Stimulated activated CD4-positive, alpha-beta T cell treated with anti-CD3 and anti-CD28 coated beads, Interleukin-4, amount 100 ng/mL, for 24 hours (primary cell): ENCODE data around the gene MCC.

Source experiments
- DNase-seq: peaks from one replicate; pipeline ENCODE4 v3.0.0-alpha.2; 2020

The MCC gene

DNA sequence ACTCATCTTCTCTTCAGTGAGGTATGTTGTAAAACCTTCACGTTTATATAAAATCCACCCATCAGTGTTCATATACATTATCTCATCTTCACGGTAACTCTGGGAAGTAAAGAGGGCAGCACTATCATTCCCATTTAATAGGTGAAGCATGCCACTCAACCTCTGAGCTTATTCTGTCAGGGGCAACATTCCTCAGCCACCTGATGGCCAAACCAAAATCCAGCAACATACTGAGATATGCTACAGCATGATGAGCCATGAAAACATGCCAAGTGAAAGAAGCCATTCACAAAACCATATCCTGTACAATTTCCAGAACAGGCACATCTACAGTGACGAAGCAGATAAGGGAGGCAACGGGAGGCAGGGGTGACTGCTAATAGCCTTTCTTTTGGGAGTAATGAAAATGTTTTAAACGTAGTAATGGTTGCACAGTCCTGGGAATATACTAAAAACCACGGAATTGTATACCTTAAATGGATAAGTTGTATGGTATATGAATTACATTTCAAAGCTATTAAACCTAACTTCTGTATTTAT lies 220.8 kb downstream of the MCC start:
- no peak for DNase-seq

DNA sequence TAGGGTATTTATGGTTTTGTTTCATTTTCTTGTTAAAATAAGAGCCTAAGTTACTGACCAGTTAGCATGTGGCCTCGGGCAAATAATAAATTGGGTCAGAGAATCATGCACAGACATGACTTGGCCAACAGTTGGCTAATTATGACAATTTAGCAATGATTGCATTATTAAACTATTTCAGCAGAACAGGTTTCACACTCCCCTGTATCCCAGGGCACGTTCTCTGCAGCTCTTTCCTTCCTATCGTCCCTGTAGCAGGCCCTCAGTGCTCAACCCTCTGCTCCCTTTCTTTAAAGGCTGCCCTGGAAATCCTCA lies 221.4 kb downstream of the MCC start:
- DNase-seq = no peak

DNA sequence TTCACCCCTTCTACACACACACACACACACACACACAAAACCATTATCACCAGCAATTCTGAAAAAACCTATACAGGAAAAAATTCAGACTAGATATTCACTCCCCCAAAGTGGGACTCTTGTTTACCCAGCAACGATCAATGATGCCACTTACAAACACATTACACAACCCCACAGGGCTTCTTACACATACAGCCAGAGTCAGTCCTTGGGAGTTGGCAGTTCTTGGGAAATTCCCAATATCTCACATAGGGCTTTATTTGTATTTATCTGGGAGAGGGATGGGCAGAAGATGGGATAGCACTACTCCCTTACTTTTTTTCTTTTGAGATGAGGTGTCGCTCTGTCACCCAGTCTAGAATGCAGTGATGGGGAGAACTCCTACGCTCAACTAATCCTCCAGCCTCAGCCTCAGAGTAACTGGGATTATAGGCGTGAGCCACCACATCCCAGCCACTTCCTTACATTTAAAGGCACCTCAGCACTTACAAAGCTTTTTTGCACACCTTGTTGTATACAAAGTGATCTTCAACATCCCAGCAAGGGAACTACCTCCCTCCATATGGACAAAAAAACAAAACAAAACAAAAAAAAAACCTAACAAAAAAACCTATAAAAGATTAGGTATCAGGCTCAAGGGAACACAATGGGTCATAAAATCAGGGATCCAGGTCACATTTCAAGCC lies 221.9 kb downstream of the MCC start:
- no peak for DNase-seq

DNA sequence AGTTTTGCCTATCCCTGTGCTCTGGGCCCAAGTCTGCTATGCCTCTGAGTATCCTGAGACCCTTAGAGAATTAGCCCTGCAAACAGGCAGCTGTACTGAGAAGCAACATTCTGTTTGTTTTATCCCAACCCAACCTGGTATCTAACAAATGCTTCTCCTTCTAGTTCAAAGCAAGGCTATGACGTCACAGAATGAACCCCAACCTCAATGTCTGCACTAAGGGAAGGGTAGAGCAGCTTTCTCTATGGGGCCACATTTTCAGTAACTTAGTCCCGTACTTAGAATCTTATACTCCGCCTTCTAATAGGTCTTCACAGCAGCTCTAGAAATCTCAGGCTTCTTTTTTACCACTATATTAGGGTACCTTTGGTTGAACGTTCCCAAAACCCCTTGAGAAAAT lies 223.1 kb downstream of the MCC start:
- no peak for DNase-seq

DNA sequence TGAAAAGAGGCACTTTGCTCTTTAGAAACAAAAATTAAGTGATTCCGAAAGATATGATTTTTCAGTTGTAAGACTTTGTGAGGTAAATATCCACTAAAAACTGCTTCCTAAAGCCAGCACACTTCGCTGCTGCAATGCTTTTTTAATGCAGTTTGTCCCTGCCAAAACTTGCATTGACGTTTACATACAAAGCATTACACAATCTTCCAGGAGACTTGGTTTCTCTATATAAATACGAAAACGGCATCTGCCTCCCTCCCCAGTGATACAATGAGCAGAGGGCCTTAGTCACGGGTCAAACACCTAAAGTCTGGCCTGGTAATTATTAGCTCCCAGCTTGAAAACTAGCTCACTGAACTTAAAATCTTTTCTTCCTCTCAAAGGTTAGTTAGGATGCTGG lies 224.2 kb downstream of the MCC start:
- no peak for DNase-seq

DNA sequence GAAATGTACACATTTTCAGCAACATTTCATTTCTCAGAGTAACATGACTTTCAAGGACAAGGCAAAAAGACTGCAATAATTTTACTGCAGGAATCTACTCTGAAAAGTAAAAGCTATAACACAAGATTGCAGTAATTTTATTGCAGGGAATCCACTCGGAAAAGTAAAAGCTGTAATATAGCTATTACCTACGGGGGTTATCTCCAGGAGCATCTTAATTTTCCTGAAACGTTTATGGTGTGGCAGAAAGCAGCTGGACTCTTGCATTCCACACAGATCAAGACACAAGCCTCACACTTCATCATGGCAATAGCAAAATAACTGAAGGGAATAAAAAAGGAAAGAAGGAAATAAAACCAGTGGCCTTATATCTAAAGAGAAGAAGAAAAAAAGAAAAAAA lies 224.7 kb downstream of the MCC start:
- DNase-seq = no peak

DNA sequence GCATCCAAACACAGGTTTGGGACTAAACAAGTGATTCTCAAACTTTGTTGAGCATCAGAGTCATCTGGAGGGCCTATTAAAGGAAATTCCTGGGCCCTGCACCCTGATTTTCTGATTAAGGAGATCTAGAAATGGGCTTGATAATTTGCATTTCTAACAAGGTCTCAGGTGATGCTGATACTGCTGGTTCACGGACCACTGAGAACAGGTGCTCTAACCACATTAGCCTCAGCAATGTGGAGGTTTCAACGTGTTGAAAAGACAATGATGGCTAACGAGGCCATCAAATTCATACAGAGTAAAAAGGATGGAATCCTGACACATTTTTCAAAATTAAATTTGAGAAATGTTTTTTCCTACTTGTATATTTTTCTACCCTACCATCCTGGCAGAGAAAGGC lies 225.6 kb downstream of the MCC start:
- no peak for DNase-seq

DNA sequence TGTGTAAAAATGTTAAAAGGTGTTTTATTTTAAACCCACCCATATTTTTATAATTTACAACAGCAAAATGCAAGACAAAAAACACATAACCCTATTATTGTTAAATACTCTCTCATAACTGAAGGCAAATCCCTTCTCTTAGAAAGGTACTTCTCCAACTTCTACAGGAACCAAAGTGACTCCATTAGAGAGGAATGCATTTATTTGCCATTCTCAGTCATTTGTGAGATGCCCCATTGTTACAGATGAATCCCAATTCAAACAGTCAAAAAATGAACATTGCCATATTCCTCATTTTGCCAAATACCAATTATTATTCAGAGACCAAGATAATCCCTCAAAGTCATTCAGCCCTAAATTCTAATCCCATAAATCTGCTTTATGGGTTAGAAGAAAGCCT lies 229.2 kb downstream of the MCC start:
- DNase-seq = no peak

DNA sequence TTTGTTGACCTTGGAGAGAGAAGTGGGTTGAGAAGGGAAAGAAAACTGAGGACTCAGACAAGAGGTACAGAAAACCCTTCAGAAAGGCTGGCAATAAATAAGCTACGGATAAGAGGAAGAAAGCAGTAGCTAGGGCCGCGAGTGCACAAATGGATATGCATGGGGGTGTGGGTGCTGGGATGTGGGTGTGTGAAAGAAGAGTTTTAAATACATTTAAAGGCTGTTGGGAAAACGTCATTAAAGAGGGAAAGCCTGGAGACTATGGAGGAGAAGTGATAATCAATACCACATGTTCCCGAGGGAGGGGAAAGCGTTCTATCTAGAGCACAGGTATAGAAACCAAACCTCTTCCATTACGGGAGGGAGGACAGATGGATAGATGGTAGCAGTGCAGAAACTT lies 230.7 kb downstream of the MCC start:
- DNase-seq = no peak

DNA sequence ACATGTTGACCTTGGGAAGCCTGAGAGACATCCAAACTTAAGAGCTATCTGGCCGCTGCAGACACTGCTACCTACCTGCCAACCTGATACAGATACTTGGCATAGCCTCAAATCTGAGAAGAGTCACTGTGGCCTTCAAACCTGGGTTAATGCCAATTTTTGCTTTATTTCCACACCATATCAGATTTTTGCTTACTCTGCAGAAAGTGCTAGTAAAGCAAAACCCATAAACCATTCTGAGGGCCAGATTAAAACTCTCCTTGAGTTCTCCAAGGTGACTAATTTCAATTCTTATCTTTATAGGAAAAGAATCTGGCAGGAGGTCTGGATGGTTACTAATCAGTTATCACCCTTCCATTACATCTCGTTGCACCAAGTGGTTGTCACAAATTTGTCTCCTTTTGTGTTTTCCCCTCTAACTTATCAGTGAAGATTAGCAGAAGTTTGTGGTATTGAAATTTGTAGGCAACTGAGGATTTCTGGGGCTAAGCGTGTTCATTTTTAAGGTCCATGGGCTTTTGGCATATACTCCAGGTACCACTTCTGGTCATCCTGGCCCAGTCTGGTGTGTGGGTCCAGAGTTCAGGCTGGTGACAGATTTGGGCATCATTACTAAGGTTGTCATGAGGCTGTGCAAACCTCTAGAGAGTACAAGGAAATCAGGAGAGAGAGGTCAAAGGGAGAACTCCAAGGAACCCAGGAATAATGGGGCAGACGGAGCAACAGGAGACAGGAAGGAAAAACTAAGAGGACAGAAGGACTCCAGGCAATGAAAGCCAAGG lies 231.4 kb downstream of the MCC start:
- no peak for DNase-seq

DNA sequence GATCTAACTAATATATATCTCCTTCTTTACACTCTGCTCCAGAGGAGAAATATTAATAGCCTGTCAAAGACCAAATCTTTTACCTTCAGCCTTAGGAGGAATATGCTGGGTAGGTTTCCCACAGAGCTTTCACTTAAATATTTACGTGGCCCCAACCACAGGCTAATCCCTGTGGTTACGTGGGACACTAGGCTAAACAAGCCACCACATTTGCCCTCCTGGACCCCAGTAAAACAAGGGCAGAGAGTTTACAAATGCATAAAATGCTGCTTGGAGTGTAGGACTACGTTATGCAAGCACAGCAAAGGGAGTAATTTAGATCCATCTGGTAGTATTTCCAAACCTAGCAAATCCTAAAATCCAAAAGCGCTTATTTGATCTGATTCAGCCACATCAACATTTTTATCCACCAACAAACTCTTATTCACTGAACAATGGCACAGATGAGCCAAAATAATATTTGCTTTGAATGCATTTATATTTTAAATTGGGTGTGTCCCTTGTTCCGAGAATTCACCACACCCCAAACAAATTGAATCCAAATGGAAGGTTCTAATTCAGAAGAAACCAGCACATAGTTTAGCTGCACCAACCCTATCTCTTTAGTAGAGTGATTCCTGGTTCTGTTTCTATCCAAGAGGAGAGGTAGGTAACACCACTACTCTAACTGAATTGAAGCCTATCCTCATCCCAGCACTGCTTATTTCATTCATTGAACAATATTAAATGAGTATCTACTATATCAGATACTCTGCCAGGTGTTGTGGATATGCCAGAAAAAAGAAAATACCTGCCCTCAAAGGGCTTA lies 232.5 kb downstream of the MCC start:
- no peak for DNase-seq

DNA sequence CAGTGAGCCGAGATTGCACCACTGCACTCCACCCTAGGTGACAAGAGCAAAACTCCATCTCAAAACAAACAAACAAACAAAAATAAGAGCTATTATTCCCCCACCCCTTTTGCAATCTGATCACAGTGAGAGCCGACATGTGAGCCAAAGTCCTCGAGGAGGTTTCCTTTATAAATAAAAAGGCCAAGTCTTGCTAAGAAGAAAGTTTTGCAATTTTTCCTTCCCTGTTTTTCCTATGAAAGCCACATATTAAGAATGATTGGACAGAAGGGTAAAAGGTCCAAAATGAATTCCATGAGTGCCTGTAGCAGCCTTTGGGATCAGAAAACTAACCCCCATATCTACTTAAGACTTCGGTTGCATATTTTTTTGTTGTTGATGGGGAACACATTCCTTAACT lies 233.1 kb downstream of the MCC start:
- DNase-seq = no peak

DNA sequence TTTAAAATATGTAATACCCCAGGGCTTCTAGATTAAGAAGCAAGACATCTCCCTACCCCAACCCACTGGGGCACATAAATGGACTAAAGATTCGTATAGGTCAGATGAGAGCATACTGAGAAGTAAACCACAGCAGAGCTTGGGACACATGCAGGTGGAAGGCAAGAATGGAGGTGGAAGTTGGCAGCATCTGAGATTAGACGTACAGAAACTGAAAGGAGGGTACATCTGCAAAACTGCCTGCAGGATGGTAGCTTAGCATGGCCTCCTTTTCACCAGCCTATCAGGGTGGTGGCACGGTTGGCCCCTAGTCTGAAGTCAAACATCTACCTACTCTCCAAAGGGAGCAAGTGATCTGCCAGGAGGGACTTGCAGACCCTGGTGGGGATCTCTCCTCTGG lies 235.2 kb downstream of the MCC start:
- DNase-seq = no peak

DNA sequence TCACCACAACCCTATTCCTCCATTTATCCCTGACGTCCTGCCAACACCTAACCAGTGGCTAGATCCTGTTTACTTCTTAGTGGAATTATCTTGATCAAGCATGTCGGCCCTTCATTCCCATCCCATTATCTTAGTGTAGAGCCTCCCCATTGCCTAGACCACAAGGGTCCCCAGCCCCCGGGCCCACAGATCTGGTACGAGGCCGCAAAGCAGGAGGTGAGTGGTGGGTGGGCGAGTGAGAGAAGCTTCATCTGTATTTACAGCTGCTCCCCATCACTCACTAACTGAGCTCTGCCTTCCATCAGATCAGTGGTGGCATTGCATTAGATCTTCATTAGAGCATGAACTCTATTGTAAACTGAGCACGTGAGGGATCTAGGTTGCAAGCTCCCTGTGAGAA lies 236.2 kb downstream of the MCC start:
- DNase-seq = no peak

DNA sequence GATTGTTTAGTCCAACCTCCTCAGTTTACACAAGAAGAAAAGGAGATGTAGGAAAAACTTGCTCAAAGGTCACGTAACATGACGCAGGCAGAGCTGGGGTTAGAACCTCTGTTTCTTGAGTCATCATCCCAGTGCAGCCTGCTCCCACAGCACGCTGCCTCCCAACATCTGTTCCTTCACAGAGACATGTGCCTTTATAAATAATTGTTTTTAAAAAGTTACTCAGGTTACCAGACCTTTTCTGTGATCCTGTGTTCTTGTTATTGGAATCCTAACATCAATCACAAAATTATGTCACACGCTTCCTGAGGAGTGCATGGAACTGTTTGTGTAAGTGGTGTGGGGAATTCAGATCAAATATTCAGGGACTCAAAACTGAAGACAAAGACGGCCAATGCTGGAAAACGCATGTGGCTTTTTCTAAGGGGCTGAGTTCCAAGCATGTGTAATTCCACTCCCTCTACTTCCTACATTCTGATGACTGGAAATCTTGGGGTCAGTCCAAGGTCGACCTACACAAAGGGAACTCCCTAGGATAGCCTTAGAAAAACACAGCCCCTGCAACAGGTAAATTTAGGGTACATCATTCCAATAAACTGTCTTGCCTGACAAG lies 237.8 kb downstream of the MCC start:
- no peak for DNase-seq

DNA sequence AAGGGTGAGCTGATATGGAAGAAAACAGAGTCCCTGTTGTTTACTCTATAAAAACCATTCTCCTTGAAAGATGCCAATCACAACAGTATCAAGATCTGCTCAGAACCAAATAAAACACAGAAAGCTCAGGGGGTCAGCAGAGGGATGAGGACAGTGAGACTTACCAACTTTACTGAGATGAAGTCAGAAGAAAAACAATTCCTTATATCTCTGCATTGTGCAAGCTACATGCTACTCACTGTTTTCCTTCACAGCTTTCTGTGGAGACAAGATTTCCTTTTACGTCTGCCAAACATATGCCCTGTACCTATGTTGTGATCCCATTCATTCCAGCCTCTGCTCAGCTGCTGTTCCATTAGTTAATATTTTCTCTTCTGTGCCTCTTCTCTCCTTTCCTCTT lies 239.0 kb downstream of the MCC start:
- no peak for DNase-seq

DNA sequence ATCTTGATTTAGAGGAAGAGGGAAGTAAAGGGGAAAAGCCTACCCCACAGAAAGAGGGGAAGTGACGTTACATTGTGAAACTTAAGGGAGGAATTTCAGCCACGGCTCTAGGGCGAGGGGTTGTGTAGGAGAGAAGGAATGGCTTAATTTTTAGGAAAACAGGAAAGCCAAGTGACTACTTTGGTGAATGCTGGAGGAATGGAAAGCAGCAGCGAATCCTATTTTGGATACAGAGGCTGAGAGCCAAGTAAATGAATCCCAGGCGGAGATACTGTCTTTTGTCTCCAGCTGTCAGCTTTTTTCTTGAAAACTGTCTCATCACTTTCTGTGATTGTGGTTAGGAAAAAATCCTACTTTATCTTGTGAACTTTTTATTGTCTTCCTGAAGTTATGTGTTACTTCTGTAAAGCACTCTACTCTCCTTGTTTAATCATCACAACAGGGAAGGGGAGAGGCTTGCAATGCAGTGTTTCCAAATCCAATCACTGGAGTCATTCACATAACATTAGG lies 241.8 kb downstream of the MCC start:
- no peak for DNase-seq

DNA sequence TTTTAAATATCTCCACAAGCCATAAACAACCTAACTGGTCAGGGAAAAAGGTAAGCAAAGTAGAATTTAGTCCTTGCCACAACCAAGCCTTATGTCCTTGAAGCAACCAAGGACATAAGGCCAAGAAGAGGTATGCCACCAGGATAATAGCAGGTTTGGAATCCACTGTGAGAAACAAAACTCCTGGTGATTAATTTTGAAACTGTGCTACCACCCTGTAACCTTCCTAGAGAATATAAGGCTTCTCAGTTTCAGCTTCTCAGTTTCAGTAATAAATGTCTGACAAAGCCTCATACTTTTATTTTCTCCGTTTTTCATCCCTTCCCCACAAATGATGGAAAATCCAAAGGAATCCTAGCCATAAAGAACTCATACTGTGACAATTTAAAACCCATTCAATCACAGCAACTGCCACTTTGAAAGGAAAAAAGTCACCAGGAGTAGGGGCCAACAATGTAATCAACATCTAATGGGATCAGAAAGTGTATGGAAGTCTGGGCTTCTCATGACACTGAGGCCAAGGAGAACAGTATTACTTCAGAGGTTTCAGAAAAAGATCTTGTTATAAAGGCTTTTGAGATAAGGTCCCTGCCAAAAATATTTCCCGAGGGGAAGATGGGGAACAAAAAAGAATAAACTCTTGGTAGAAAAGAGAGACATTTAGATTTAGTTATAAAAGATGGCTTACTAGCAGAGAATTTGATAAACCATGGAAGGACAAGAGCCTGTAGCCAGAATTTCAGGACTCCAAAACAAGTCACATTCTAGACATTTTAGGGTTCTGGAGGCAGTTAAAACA lies 242.6 kb downstream of the MCC start:
- DNase-seq = no peak

DNA sequence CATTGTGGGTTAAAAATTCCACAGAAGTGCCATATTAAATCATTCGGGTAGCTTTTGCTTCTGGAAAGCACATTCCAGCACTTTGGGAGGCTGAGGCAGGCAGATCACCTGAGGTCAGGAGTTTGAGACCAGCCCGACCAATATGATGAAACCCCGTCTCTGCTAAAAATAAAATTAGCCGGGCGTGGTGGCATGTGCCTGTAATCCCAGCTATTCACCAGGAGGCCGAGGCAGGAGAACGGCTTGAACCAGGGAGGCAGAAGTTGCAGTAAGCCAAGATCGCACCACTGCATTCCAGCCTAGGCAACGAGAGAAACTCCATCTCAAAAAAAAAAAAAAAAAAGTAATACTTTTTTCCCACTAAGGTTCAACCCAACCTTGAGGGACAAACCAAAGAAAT lies 243.3 kb downstream of the MCC start:
- DNase-seq = no peak

DNA sequence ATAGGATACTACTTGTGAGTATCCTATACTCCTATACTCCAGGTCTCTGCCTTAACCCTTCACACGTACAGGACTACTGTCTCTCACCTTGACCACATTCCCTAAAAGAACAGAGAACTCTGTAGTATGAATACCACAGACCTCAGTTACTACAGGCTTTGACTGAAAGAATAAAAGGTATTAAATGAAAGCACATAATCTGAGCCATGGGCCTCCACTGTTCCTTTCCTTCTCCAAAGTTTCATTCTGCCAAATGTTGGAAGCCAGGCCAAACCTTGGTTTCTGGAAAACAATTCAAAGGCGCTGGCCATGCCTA lies 244.9 kb downstream of the MCC start:
- no peak for DNase-seq

DNA sequence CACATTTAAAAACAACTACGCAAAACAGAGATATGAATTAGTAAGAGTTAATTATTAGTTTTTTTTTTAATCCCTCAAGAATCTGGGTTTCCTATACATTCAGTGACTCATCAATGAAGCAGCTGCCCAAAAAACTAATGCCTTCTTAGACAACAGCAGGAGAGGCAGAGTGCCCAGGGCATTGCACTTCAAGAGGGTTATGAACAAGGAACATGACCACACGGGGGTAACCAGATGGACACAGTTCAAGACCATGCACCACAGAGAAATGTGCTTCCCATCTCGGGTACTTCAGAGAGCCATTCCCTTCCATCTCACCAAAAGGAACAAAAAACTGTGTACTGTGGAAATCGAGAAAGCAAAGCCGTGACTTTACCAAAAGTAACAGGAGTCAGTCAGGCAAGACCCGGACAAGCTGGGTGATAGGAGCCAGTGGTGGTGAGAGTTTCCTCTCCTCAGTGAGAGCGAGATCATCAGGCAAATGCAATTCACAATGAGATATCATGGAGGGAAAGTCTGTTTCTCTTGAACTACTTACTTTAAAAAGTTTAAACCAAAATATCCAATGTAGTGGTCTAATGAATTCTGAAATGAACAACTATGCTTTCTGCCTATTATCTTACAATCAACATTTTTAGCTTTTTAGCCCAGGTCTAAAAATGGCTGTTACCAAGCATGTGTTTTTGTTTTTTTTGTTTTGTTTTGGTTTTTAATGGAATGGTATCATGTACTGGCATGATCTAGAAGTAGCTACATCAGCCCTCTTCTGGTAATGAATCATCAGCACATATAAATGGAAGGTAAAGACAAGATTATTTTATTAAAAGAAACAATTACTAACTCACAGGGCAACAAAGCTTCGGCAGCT lies 245.5 kb downstream of the MCC start:
- DNase-seq = no peak
